Fibroblast of villous mesenchyme (primary cell): Measurements from ENCODE around the gene DBNL. TPM values are rescaled to one million over a fixed set of nuclear protein-coding genes. Genes with fewer than 3 reads are reported as not detected.

Experiments
- DNase-seq: peaks from one replicate; pipeline ENCODE4 v3.0.0-alpha.2; 2010; ENCODE audit warnings: low read depth
- H3K4me3 ChIP-seq: 2 replicates; pipeline ENCODE4 v1.5.1; 2011; ENCODE audit warnings: low read depth, mild to moderate bottlenecking, low read length
- total RNA-seq: library from RNA; depleted of rRNA; stranded (reverse); fragments of >200 nt; gene quantifications from 2 replicates; pipeline ENCODE4 v1.2.3, GENCODE V29; 2012
- TF ChIP-seq, protein P1 (sequence below): IDR thresholded peaks from 2 replicates; pipeline ENCODE4 v1.5.1; 2012; ENCODE audit warnings: low read depth, mild to moderate bottlenecking, low read length; ENCODE audit not compliant: insufficient read depth

The DBNL gene
- total RNA-seq, 1 donor: 97.2 TPM

- no peak for DNase-seq
- TF ChIP-seq, protein P1, sequence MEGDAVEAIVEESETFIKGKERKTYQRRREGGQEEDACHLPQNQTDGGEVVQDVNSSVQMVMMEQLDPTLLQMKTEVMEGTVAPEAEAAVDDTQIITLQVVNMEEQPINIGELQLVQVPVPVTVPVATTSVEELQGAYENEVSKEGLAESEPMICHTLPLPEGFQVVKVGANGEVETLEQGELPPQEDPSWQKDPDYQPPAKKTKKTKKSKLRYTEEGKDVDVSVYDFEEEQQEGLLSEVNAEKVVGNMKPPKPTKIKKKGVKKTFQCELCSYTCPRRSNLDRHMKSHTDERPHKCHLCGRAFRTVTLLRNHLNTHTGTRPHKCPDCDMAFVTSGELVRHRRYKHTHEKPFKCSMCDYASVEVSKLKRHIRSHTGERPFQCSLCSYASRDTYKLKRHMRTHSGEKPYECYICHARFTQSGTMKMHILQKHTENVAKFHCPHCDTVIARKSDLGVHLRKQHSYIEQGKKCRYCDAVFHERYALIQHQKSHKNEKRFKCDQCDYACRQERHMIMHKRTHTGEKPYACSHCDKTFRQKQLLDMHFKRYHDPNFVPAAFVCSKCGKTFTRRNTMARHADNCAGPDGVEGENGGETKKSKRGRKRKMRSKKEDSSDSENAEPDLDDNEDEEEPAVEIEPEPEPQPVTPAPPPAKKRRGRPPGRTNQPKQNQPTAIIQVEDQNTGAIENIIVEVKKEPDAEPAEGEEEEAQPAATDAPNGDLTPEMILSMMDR: no peak
- H3K4me3 ChIP-seq: no peak overlapping the region
Measured at GRCh38 chr7:44060948-44061644, 16.6 kb downstream of the DBNL start.

- no peak overlapping the region for H3K4me3 ChIP-seq
- no peak for DNase-seq
- TF ChIP-seq, protein P1: no peak
Measured at GRCh38 chr7:44061645-44062179, 17.2 kb downstream of the DBNL start.

GRCh38 chr7:44062180-44062902 is 17.8 kb downstream of the DBNL start:
- no peak for DNase-seq
- no peak overlapping the region for H3K4me3 ChIP-seq
- TF ChIP-seq, protein P1: no peak

GRCh38 chr7:44062903-44063295 is 18.4 kb downstream of the DBNL start:
- no peak overlapping the region for H3K4me3 ChIP-seq
- TF ChIP-seq, protein P1: no peak
- no peak for DNase-seq

- TF ChIP-seq, protein P1: no peak
- no peak for DNase-seq
- H3K4me3 ChIP-seq: no peak overlapping the region
Measured at GRCh38 chr7:44063547-44063893, 19.0 kb downstream of the DBNL start.

- H3K4me3 ChIP-seq: no peak overlapping the region
- DNase-seq: no peak
- TF ChIP-seq, protein P1: no peak
Measured at GRCh38 chr7:44063894-44064651, 19.6 kb downstream of the DBNL start.
